Cerebellar nuclear complex (tissue), 1 donor: ENCODE data around the gene TASP1.
"Not testable (repeated sequence)": the region's sequence is repeated elsewhere in the genome, so short reads cannot be mapped to it uniquely, and the experiment has no call there.

Experiments used
- DNase-seq, 2 experiments: peaks; one replicate each; lab custom pipeline; 2025; lab: John Stamatoyannopoulos, UW

The TASP1 gene

DNA sequence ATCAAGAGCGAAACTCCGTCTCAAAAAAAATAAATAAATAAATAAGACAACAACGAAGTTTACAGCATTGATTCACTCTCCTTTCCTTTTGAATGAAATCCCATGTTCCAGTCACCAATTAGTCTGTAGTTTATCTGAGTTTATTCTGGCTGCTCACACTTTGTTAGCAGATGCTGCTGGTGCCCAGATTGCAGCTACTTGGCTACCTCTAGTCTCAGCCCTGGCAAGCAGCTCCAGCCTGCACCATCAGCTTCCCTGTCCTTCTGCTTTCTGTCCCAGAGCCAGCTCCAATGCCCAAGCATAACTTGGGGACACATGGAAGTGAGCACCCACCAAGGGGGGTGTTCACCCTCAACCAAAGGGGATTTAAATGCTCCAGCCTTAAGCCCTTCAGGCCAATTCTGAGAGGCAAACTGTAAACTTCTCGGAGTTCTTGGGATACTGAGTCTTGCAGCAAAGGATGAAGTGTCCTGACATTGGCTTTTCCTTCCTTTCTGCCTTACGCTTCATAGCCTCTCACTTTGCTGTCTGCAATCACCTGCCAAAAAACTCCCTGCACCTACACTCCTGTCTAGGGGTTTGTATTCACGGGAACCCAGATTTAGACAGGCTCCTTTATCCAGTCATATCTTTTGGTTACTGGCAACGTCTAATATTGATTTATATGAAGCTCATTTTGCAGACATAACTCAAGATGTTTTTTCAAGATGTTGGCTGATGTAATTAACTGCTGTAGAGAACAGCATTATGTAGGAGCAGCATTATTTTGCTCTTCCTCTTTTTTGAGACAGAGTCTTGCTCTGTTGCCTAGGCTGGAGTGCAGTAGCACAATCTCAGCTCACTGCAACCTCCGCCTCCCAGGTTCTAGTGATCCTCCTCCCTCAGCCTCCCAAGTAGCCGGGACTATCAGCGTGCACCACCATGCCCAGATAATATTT lies 9.8 kb upstream of the TASP1 start:
- no peak for DNase-seq

DNA sequence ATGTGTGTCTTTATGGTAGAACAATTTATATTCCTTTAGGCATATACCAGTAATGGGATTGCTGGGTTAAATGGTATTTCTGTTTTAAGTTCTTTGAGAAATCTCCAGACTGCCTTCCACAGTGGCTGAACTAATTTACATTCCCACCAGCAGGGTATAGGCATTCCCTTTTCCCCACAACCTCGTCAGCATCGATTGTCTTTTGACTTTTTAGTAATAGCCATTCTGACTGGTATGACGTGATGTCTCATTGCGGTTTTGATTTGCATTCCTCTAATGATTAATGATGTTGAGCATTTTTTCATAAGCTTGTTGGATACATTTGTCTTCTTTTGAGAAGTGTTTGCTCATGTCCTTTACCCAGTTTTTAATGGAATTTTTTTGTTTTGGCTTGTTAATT lies 5.3 kb upstream of the TASP1 start:
- no peak for DNase-seq

DNA sequence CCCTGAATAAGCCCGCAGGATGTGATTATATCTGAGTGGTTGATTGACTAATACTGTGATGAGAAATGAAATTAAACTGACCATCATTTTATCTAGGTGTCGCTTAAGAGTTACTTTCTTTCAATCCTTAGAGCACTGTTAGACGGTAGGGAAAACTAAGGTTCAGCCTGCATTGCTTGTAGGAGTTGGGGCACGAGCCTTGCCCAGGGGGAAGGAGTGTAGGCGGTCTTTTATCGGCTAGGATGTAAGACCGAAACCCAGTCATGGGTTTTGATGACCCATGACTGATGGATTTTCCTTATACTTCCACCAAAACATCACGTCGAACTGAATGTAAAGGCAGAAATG lies 392 bp upstream of the TASP1 start:
- DNase-seq = no peak

DNA sequence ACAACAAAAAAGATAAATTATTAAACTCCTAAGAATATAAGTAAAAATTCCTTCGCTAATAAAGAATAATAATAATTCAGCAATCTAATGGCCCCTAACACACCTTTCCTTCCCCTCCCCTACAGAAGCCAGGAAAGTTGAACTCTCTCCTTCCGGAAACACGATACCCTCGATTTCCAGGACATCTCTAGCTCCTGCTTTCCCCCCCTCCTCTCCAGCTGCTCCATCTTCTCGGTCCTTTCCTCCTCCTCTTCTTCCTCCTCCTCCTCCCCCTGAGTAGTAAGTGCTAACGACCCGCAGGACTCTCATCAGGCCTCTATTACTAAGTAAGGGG lies 603 bp downstream of the TASP1 start:
- DNase-seq = no peak

DNA sequence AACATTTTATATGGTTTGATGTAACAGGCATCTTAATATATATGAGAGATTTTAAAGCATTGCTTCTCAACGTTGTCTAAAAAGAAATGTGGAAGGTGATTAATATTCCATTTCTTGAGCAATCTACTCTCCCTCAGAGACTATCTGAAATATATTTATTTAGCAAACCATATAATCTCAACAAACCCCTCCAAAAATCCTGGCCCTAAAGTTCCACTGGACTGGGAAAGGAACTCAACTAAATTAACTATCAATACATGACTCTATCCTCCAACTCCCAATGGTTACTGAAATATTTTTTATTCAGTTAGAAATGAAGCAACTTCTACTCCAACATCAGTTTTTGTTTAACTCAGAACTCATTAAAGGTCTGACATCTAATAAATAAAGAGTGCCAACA lies 6.3 kb downstream of the TASP1 start:
- DNase-seq = no peak

DNA sequence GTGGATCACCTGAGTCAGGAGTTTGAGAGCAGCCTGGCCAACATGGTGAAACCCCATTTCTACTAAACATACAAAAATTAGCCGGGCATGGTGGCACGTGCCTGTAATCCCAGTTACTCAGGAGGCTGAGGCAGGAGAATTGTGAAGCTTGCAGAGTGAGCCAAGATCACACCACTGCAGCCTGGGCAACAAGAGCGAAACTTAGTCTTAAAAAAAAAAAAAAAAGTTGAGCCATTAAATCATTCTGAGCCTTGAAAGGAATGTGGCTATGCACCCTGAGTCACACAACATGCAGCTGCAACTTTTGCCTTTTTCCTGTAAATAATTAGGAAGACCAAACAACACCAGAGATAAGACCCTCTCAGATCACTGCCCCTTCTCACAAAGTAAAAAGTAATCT lies 11.2 kb downstream of the TASP1 start:
- DNase-seq = not testable (repeated sequence)

DNA sequence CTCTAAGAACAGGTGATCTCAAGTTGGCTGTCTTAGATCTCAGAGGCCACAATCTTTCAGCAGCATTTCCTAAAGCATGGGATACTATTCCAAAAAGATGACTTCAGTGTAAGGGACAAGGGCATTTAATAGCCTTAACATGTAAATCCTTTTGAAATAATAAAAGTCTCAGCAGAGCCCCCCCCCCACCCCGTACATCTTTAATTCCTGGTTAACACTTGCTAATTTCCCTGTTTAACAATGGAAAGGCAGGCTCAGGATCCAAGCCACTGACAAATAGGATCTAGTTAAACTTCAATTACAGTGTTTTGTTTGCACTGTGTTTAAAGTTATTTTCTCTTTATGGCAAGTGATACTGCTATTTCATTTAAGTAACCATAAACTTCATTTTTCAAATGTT lies 12.0 kb downstream of the TASP1 start:
- DNase-seq = no peak

DNA sequence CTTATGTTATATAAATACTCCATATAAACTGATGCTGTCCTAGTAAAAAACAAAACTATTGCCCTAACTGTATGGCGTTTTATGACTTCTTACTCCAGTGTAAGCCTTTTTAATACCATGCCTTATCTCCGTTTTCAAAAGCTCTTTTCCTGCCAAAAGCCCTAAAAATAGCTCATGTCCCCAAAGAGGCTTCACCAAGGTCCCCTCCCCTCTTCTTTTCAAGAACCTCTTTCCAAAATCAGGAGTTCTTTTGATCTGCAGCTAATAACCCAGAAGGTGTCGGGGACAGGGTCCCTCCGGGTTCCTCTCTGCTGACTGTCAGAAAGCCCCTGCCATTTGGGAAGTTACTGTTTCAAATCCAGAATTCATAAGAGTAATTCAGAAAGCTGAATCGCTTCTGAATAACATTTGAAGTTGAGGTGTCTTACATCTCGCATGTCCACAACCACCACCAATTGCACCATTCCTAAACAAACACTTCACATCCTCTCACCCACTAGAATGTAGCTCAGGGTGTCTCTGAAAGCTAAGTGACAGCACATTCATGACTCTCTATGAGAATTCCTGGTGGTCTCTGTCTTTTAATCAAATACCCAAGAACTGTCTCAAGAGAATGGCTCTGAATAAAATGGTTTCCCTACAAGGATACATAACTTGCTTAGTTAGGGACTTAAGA lies 13.3 kb downstream of the TASP1 start:
- no peak for DNase-seq

DNA sequence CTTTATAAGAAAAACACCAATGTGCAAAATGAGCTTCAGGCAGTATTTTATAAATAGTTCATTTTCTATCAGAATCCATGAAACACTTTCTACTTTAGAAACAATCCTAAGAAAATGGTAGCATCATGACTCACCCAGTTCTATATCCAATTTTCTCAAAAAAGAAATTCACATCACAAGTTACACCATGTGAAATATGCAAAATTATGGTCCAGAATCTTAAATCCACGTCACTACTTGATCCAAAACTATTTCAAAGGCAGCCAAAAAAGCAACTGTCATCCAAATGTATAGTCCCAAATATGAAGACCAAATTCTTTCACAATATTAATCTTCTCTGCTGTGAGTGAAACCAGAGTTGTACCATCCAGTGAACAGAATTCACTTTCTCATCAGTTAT lies 19.3 kb downstream of the TASP1 start:
- DNase-seq = not testable (repeated sequence)

DNA sequence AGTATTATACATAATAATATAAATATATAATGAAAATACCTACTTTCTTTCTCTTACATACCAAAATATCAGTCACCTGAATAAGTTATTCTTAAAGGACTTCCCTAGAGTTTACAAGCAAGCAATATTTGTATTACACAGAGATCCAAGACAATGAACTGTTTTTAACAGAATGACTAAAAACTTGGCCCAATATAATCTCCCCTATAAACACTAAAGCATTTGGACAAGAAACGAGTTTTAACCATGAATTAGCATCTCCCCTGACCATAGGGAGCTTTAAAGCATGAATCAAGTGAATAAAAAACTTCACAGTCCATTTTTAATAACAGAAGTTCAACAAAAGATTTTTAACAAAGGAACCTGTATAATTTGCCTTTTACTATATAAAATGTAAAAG lies 20.3 kb downstream of the TASP1 start:
- not testable (repeated sequence) for DNase-seq

DNA sequence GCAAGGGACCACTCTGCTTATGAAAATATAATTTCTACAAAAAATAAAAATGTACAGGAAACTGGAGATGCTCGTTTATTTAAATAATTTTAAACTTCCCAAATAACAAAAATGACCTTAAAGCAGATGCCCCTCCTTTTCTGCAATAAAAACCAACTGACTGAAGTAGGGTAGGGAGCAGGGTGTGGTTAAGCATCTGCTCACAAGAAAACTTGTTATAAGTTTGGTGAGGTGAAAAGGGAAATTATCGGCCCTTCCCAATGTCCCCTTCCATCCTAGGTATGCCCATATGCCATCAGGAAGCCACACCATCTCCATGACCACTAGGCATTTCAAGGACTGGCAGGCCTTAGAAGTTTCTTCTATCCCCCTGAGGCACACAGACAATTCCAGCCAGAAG lies 21.1 kb downstream of the TASP1 start:
- not testable (repeated sequence) for DNase-seq

DNA sequence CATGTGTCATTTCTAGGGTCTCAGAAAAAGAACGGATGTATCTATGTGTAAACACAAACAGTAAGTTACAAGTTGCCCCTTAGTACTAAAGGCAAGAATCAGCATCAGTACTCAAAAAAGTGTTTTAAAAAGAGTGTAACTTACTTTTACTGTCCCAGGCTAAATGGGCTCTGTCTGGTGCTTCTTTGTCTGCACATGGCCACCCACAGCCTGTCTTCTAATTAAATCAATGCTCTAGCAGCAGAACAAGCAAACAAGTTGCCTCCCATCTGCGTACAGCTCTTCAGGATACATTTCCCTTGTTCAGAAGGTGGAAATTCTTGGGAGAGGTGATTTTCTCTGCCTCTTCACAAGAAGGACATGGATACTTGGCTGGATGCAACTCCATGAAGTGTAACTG lies 22.0 kb downstream of the TASP1 start:
- not testable (repeated sequence) for DNase-seq

DNA sequence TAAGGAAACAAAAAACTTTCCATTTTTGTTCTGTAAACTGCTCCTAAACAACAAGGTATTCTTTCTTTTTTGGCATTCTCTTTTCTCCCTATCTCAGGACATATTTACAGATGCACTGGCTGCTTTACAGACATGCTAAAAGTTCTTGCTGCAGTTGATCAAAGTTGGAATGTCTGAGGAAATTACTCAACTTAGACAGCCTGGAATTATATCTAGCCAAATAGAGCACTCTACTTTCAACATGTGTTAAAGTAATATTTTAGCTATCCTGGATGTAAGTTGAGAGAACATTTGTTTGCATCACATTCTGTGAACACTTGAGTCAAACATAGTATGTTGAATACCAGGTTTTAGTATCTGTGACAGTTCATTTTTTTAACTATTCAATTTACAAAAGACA lies 24.8 kb downstream of the TASP1 start:
- no peak for DNase-seq

DNA sequence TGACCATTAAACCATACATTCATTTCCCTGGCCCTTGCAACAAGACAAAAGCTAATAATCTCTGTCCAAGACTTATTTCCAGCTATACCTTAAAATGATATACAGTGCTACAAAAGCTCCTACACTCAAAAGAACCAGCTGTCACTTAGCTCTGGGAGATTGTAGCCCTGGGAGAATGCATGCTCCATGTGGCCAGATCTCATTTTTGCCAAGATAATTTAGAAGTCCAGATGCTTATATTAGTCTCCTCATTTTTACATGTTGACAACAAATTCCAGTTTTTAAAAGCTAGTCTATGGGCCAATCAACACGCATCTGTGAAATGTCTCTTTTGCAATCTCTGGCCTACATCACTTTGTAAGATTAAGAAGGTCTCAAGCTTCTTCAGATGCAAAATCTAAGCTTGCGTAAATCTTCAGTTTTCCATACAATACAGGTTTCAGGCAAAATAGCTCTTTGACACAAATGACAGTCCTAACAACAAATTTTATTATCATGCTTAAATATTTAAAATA lies 27.1 kb downstream of the TASP1 start:
- no peak for DNase-seq

DNA sequence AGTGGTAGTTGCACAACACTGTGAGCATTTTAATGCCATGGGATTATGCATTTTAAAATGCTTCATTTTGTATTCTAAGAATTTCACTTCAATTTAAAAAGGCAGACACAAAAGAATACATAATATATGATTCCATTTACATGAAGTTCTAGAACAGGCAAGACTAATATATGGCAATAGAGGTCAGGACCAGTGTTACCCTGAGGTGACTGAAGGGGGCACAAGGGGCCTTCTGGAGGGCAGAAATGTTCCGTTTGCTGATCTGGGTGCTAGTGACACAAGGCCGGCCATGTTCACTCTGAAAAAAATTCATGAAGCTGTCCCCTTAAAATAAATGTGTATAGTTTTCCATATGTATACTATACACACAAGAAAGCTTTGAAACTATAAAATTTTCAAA lies 28.5 kb downstream of the TASP1 start:
- no peak for DNase-seq

DNA sequence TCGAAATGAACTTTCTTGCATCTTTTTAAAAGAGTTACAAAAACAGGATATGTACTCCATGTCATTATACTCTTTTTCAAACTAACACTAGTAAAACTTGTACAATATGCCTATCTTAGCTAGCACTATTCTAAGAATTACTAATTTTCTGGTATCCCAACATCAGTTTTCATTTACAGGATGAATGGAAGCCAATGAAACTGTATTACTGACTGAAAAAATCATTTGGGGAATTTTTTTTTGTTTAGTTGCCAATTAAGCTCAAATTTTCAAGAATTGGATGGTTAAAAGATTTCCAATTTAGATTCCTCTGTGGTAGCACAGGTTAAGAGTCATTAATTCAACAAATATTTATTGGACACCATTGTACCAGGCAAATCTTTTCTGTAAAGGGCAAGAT lies 30.7 kb downstream of the TASP1 start:
- DNase-seq = no peak

DNA sequence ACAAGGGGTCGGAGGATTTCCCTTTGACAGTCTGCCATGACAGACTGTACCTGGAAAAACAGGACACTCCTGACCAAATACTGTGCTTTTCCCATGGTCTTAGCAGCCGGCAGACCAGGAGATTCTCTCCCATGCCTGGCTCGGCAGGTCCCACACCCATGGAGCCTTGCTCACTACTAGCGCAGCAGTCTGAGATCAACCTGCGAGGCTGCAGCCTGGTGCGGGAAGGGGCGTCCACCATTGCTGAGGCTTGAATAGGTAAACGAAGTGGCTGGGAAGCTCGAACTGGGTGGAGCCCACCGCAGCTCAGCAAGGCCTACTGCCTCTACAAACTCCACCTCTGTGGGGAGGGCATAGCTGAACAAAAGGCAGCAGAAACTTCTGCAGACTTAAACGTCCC lies 45.3 kb downstream of the TASP1 start:
- not testable (repeated sequence) for DNase-seq

DNA sequence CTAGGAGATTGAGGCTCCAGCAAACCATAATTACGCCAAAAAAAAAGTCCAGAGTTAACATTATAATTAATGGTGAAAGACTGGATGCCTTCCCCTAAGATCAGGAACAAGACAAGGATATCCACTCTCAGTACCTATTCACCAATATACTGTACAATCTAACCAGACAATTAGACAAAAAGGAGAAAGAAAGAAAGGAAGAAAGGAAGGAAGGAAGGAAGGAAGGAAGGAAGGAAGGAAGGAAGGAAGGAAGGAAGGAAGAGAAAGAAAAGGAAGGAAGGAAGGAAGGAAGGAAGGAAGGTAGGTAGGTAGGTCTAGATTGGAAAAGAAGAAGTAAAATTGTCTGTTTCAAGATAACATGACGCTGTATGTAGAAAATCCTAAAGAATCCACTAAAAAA lies 50.7 kb downstream of the TASP1 start:
- no peak for DNase-seq

DNA sequence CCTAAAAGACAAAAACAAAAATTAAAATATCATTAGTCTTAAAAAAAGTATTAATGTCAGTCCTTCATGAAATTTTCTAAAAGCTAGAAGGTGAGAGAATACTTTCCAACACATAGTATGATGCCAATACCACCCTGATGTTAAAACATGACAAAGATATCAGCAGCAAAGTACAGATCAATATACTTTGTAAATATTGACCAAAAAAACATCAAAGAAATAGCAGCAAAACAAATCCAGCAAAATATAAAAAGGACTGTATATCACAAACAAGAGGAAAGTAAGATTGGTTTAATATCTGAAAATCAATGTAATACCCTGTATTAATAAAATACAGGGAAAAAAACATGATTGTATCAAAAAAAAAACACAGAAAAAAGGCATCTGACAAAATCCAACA lies 51.4 kb downstream of the TASP1 start:
- DNase-seq = no peak

DNA sequence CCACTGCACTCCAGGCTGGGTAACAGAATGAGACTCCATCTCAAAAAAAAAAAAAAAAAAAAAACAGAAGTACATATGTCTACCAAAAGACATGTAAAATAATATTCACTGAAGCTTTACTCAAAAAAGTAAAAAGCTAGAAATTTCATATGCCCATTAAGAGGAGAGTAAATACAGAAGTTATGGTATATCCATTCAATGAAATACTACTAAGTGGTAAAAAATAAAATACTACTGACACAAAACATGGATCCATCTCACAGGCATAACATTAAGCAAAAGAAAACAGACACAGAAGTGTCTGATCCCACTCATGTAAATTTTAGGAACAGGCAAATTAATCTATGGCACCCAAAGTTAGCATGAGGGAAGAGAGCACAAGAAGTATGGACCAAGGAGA lies 52.6 kb downstream of the TASP1 start:
- no peak for DNase-seq

DNA sequence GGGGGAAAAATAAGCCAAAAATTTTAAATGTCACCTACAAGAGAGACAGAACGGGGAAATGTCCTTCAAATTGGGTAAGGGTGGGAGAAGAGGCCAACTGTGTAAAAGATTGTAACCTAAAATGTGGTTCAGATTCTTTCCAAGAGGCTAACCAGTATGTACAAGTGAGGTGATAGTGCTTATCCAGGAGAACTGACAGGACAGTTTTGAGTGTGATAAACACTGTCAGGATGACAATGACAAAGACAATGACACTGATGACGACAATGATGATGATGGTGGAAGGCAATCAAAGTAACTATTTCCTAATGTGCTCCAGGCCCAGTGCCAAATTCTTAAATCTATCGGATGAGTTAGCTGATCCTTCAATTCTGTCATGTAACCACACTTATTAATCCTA lies 57.3 kb downstream of the TASP1 start:
- DNase-seq = no peak

DNA sequence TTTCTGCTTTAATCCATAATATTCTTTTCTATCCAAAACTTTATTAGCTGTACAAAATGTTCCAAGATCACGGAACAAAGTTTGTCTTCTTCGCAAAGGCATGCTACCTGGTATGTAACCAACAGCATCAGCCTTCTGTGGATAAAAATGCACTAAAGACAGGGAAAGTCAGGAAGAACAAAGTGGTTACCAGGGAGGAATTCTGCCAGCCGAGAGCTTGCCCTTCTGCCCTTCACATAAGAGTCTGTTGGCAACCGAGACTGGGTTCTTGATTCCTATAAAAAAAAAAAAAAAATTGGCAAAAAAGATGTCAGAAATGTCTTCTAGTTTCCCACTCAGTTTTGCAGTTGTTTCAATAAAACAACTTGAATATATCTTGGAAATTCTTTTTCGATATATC lies 58.0 kb downstream of the TASP1 start:
- no peak for DNase-seq

DNA sequence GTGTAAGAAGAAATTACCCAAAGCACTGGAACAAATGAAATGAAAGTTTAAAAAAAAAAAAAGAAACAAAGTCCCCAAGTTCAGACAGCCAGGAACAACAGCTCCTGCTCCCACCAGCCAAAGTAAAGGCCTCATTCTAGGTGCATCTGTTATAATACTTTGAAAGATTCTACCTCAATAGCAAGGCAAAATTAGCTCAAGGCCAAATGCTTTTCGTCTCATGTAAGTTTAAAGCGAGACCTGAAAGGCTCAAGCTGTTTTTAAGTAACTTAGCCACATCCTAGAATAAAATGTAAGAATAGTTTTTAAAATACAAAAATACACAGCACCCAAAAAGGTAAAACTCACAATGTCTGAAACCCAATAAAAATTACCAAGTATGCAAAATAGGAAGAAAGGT lies 64.7 kb downstream of the TASP1 start:
- DNase-seq = no peak

DNA sequence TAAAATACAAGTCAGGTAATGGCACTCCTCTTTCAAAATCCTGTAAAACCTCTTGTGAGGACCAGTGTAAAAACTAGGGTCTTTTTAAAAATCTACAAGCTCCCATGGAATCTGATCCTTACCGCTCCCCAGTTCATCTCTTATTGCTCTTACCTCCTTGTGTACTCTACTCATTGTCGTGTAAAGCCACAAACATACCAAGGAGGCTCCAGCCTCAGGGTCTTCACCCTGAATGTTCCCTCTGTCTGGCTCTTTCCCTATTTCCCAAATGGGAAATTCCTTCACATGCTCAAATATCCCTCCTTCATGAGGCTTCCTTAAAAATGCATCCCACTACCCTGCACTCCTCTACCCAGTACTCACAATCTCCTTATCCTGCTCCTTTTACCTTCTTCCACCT lies 67.1 kb downstream of the TASP1 start:
- DNase-seq = no peak
